SK-N-SH treated with all-trans-retinoic acid at 6 μM for 48 hours (cell line): ENCODE measurements around the gene CDC42BPG.

Experiments
- ARNTL ChIP-seq: fragments of 450-650 bp; formaldehyde crosslinking; IDR thresholded peaks from 2 replicates; pipeline ENCODE4 v1.5.0; 2020; ENCODE audit warnings: low read depth, mild to moderate bottlenecking, moderate library complexity, borderline replicate concordance
- CSDC2 ChIP-seq: fragments of 250-450 bp; sonication (Bioruptor Pico); IDR thresholded peaks from 2 replicates; pipeline ENCODE4 v1.5.0; 2020; ENCODE audit warnings: mild to moderate bottlenecking, moderate library complexity
- ESRRG ChIP-seq: fragments of 250-450 bp; sonication (Bioruptor Pico); IDR thresholded peaks from 2 replicates; pipeline ENCODE4 v1.6.1; 2021; ENCODE audit warnings: mild to moderate bottlenecking
- ISL1 ChIP-seq: fragments of 250-450 bp; sonication (Bioruptor Pico); IDR thresholded peaks from 2 replicates; pipeline ENCODE4 v2.1.2; 2022; ENCODE audit warnings: mild to moderate bottlenecking, moderate library complexity
- PPARA ChIP-seq: fragments of 250-450 bp; sonication (Bioruptor Pico); IDR thresholded peaks from 2 replicates; pipeline ENCODE4 v1.5.0; 2020; ENCODE audit warnings: mild to moderate bottlenecking, borderline replicate concordance
- RARB ChIP-seq: fragments of 250-450 bp; sonication (Bioruptor Pico); IDR thresholded peaks from 2 replicates; pipeline ENCODE4 v1.8.0; 2021; ENCODE audit warnings: mild to moderate bottlenecking, moderate library complexity
- TCF4 ChIP-seq: fragments of 250-450 bp; sonication (Bioruptor Pico); IDR thresholded peaks from 2 replicates; pipeline ENCODE4 v1.8.0; 2021; ENCODE audit warnings: mild to moderate bottlenecking, moderate library complexity, borderline replicate concordance
- ZFP3 ChIP-seq: fragments of 250-450 bp; sonication (Bioruptor Pico); IDR thresholded peaks from 2 replicates; pipeline ENCODE4 v1.5.0; 2020; ENCODE audit warnings: mild to moderate bottlenecking, moderate library complexity
- ZFP30 ChIP-seq: fragments of 450-650 bp; formaldehyde crosslinking; IDR thresholded peaks from 2 replicates; pipeline ENCODE4 v1.5.0; 2022; ENCODE audit warnings: mild to moderate bottlenecking, moderate library complexity
- ZNF70 ChIP-seq: fragments of 450-650 bp; formaldehyde crosslinking; IDR thresholded peaks from 2 replicates; pipeline ENCODE4 v1.5.0; 2020; ENCODE audit warnings: mild to moderate bottlenecking, moderate library complexity
- TF ChIP-seq, protein P1 (sequence below): fragments of 250-450 bp; sonication (Bioruptor Pico); IDR thresholded peaks from 2 replicates; pipeline ENCODE4 v1.8.0; 2021; ENCODE audit warnings: low read depth, mild to moderate bottlenecking, moderate library complexity, borderline replicate concordance

DNA sequence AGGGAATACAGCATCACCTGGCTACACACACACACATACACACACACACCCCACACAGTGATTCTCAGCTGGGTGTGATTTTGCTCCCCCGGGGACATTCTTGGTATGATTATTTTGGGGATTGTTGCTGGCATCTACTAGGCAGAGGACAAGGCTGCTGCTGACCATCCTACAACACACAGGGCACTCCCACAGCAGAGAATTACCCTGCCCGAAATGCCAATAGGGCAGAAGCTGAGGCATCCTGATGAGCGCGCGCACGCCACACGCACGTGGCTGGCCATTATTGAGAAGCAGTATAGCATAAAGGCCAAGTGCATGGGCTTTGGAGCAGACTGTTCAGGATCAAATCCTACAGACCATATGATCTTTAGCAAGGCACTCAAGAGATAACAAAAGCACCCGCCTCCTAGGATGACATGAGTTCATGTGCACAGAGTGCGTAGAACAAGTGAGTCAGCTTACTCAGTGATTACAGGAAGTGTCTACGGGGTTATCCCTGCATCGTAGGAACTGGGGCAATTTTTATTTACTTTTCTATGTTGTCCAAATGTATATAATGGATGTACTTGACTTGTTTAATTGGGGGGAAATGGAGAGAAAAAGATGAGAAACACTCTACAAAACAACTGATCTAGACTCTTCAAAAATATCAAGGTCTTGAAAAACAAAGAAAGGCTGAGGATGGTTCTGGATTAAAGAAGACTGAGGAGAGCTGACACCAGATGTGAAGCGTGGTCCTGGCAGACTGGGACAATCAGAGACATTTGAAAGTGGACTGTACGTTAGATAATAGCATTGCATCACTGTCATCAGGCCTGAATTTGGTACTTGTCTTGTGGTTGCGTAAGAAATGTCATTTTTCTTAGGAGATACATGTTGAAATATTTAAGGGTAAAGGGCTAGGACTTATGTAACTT, 41.2 kb upstream of the CDC42BPG start:
- TF ChIP-seq RARB (CRISPR knock-in tag) (no peak), TCF4 (CRISPR knock-in tag) (no peak), ZFP30 (no peak), PPARA (CRISPR knock-in tag) (no peak), CSDC2 (no peak), ZFP3 (no peak), ARNTL (CRISPR knock-in tag) (no peak), ZNF70 (no peak), ISL1 (no peak), ESRRG (CRISPR knock-in tag) (no peak)
- TF ChIP-seq, protein P1, sequence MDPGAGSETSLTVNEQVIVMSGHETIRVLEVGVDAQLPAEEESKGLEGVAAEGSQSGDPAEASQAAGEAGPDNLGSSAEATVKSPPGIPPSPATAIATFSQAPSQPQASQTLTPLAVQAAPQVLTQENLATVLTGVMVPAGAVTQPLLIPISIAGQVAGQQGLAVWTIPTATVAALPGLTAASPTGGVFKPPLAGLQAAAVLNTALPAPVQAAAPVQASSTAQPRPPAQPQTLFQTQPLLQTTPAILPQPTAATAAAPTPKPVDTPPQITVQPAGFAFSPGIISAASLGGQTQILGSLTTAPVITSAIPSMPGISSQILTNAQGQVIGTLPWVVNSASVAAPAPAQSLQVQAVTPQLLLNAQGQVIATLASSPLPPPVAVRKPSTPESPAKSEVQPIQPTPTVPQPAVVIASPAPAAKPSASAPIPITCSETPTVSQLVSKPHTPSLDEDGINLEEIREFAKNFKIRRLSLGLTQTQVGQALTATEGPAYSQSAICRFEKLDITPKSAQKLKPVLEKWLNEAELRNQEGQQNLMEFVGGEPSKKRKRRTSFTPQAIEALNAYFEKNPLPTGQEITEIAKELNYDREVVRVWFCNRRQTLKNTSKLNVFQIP (CRISPR knock-in tag), result no peak
